ENCODE results near the gene SNRK. TPM values are rescaled to one million over a fixed set of nuclear protein-coding genes. Genes with fewer than 3 reads are reported as not detected.
A peak's percentile ranks its signal among the peaks of the same experiment; 100 is the strongest.

SNRK gene
- total and polyA plus RNA-seq, 9 of the 15 experiments (the other 6 are each of a cell fraction or from before 2014, with no cell fraction given) = 1.7 to 12.3 (median 7.3) TPM

DNA sequence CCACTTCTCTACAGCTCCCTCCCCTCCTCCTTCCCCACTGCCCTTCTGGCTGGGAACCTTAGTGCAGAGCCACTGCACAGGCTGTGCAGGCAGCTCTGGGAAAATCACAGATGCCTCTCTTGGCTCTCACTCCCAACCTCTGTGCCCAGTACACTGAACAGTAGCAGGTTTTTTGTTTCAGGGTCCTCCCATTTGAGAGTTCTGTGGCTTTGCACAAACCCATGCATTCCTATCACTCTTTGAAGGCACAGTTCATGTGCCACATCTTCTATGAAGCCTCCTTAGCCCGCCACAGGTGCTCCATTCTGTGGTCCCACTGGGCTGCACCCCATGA is 103.9 kb downstream of the SNRK start:
- DNase-seq (ENCODE audit: extremely low read depth in 1 of 4, low spot score in 3 of 4) (no peak), FAIRE-seq (no peak), ATAC-seq (peak; percentile 62)
- Histone ChIP-seq H2AFZ (ENCODE audit: low read depth, low read length) (peak overlapping the region; percentile 41; the same call in 1 of the 2 replicates), H3K27ac (ENCODE audit: extremely low read depth, low read depth, low read length) (no peak overlapping the region), H3K27me3 (ENCODE audit: control insufficient read depth in 2 of 2, insufficient read depth in 2 of 2, low read length in 2 of 2) (no peaks in the 10 kb centered on the region), H3K9me1 (ENCODE audit: control insufficient read depth, insufficient read depth, low read length) (no peaks in the 10 kb centered on the region), H3K4me3 (no peak overlapping the region), H3K4me1 (replicated peaks in 1 of 2; ENCODE audit: control insufficient read depth in 2 of 2, insufficient read depth in 2 of 2, low read length in 2 of 2) (peaks cover 0 to 18% of the 10 kb centered on the region in 2 experiments; a peak in 4 of 5 replicates), H3K79me2 (ENCODE audit: control insufficient read depth, insufficient read depth, low read length) (no peaks in the 10 kb centered on the region), H3K36me3 (ENCODE audit: control insufficient read depth, insufficient read depth, low read length) (no peaks in the 10 kb centered on the region; the same call in 2 of the 3 replicates), H3K9me3 (replicated peaks; ENCODE audit: control insufficient read depth, insufficient read depth, low read depth, low read length) (no peaks in the 10 kb centered on the region), H3K4me2 (ENCODE audit: insufficient read depth, low read length) (peak overlapping the region; percentile 20; the same call in 1 of the 2 replicates), H3K9ac (ENCODE audit: insufficient read depth in 1 of 2, low read depth in 2 of 2, low read length in 2 of 2) (peak overlapping the region in 1 of 2 experiments; percentile 57; a peak in 1 of 4 replicates), H4K20me1 (replicated peaks; ENCODE audit: control insufficient read depth, insufficient read depth, low read length) (no peaks in the 10 kb centered on the region)
- in situ Hi-C loops (cut with MboI) = no loop called here
- 70% methylated on average over 1 of the region's 1 CpG for WGBS (ENCODE audit: insufficient coverage, low coverage, missing lambda C conversion rate)
- no TSS peak for BruUV-seq (replicated peaks)
- ChIA-PET CTCF (ENCODE audit: low intra/inter-chr PET ratio) (no interaction called here), POLR2A (interaction anchor here (0.6 to 2.4 kb wide), 4 partner anchors 9 to 519 kb away, joined by 4 to 11 read pairs (median 6); no protein-coding TSS in a partner anchor)
- TF ChIP-seq ZNF224 (CRISPR knock-in tag; IDR thresholded peaks at IDR 0.05) (no peak), MYNN (IDR thresholded peaks at IDR 0.05) (no peak), MYNN (CRISPR knock-in tag; IDR thresholded peaks at IDR 0.05) (no peak), TEAD4 (IDR thresholded peaks at IDR 0.05; ENCODE audit: low read length) (no peak), TEAD4 (CRISPR knock-in tag; IDR thresholded peaks at IDR 0.05; ENCODE audit: borderline replicate concordance) (no peak), HNRNPL (IDR thresholded peaks at IDR 0.05; ENCODE audit: low read depth, low read length) (no peak), ZNF384 (IDR thresholded peaks at IDR 0.05; ENCODE audit: low read depth, low read length) (no peak), PHB2 (IDR thresholded peaks at IDR 0.05; ENCODE audit: low read depth) (no peak)
- TF ChIP-seq, protein P1, sequence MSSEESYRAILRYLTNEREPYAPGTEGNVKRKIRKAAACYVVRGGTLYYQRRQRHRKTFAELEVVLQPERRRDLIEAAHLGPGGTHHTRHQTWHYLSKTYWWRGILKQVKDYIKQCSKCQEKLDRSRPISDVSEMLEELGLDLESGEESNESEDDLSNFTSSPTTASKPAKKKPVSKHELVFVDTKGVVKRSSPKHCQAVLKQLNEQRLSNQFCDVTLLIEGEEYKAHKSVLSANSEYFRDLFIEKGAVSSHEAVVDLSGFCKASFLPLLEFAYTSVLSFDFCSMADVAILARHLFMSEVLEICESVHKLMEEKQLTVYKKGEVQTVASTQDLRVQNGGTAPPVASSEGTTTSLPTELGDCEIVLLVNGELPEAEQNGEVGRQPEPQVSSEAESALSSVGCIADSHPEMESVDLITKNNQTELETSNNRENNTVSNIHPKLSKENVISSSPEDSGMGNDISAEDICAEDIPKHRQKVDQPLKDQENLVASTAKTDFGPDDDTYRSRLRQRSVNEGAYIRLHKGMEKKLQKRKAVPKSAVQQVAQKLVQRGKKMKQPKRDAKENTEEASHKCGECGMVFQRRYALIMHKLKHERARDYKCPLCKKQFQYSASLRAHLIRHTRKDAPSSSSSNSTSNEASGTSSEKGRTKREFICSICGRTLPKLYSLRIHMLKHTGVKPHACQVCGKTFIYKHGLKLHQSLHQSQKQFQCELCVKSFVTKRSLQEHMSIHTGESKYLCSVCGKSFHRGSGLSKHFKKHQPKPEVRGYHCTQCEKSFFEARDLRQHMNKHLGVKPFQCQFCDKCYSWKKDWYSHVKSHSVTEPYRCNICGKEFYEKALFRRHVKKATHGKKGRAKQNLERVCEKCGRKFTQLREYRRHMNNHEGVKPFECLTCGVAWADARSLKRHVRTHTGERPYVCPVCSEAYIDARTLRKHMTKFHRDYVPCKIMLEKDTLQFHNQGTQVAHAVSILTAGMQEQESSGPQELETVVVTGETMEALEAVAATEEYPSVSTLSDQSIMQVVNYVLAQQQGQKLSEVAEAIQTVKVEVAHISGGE (CRISPR knock-in tag; IDR thresholded peaks at IDR 0.05) = no peak
- TF ChIP-seq, protein P2, sequence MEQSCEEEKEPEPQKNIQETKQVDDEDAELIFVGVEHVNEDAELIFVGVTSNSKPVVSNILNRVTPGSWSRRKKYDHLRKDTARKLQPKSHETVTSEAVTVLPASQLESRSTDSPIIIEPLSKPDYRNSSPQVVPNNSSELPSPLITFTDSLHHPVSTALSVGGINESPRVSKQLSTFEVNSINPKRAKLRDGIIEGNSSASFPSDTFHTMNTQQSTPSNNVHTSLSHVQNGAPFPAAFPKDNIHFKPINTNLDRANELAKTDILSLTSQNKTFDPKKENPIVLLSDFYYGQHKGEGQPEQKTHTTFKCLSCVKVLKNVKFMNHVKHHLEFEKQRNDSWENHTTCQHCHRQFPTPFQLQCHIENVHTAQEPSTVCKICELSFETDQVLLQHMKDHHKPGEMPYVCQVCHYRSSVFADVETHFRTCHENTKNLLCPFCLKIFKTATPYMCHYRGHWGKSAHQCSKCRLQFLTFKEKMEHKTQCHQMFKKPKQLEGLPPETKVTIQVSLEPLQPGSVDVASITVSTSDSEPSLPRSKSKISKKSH (CRISPR knock-in tag; IDR thresholded peaks at IDR 0.05) = no peak
- intact Hi-C loops (cut with micrococcal nuclease) = no loop called here

Data from K562 (cell line).